ENCODE results near the gene SHISAL2B.

- TF ChIP-seq CTCF (IDR thresholded peaks at IDR 0.05; ENCODE audit: poor library complexity) = no peak
- TF ChIP-seq EZH2 (IDR thresholded peaks at IDR 0.05; ENCODE audit: borderline replicate concordance) = no peak
- no peak for TF ChIP-seq EZH2phosphoT487 (IDR thresholded peaks at IDR 0.05; ENCODE audit: low read depth, severe bottlenecking, unreplicated experiment)
Measured at GRCh38 chr5:64688965-64689364, 1.3 kb upstream of the SHISAL2B start.

Measured in hepatocyte (in vitro differentiated cells).